ENCODE data around the gene LAMA3.

DNA sequence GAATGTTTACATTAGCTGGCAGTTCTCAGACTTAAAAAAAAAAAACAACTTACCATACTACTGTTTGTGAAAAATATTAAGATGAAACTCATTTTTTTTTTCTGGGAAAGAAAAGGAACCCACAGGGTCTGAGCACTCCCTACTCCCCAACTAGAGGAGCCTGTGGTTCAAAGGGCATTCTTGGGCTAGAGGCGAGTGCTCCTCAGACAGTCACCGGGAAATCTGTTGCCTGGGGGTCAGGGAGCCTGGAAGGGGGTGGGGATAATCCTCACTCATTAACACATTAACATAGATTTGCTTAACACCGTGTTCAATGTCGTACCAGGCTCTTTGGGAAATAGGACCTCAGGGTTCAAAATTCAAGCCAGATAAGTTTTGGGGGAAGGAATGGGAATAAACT is 57.6 kb downstream of the LAMA3 start:
- TF ChIP-seq POLR2AphosphoS5 (IDR thresholded peaks at IDR 0.05; ENCODE audit: low read depth, low read length): no peak
- TF ChIP-seq POLR2A (IDR thresholded peaks at IDR 0.05; ENCODE audit: low read depth, low read length): no peak

All from GM12891 (cell line).